SK-N-SH (cell line): ENCODE data around the gene PCBP3.

Experiments used
- CHD2 ChIP-seq: fragments of 150-350 bp; IDR thresholded peaks from 2 replicates; pipeline ENCODE4 v1.6.1; 2018; ENCODE audit warnings: low read length; ENCODE audit not compliant: partially characterized antibody
- ELF1 ChIP-seq: IDR thresholded peaks from 2 replicates; pipeline ENCODE4 v1.4.0; 2012
- EZH2phosphoT487 ChIP-seq: fragments of 200-600 bp; sonication (generic); IDR thresholded peaks from 2 replicates; pipeline ENCODE4 v1.6.1; 2017; ENCODE audit warnings: low read depth, mixed run types, mild to moderate bottlenecking, antibody characterized with exemption, moderate library complexity, borderline replicate concordance
- JUND ChIP-seq: IDR thresholded peaks from 2 replicates; pipeline ENCODE4 v1.4.0; 2012
- NRF1 ChIP-seq: IDR thresholded peaks from 2 replicates; pipeline ENCODE4 v1.6.1; 2012; ENCODE audit warnings: low read depth, mild to moderate bottlenecking, low read length
- TAF1 ChIP-seq: IDR thresholded peaks from 2 replicates; pipeline ENCODE4 v1.6.1; 2012; ENCODE audit warnings: low read depth, mild to moderate bottlenecking, low read length, moderate library complexity, borderline replicate concordance
- USF1 ChIP-seq: IDR thresholded peaks from 2 replicates; pipeline ENCODE4 v1.4.0; 2012; ENCODE audit warnings: low read depth, borderline replicate concordance
- USF2 ChIP-seq: fragments of 150-350 bp; IDR thresholded peaks from 2 replicates; pipeline ENCODE4 v1.6.1; 2017; ENCODE audit warnings: antibody characterized with exemption, low read length, low read depth, borderline replicate concordance
- TF ChIP-seq, protein P1 (sequence below): fragments of 200-600 bp; sonication (generic); IDR thresholded peaks from 2 replicates; pipeline ENCODE4 v1.6.1; 2017; ENCODE audit warnings: antibody characterized with exemption, mild to moderate bottlenecking, moderate library complexity
- TF ChIP-seq, protein P2 (sequence below): IDR thresholded peaks from 2 replicates; pipeline ENCODE4; 2012

GRCh38 chr21:45723049-45723958 is 79.8 kb downstream of the PCBP3 start:
- no peak for TF ChIP-seq JUND
- TF ChIP-seq, protein P1, sequence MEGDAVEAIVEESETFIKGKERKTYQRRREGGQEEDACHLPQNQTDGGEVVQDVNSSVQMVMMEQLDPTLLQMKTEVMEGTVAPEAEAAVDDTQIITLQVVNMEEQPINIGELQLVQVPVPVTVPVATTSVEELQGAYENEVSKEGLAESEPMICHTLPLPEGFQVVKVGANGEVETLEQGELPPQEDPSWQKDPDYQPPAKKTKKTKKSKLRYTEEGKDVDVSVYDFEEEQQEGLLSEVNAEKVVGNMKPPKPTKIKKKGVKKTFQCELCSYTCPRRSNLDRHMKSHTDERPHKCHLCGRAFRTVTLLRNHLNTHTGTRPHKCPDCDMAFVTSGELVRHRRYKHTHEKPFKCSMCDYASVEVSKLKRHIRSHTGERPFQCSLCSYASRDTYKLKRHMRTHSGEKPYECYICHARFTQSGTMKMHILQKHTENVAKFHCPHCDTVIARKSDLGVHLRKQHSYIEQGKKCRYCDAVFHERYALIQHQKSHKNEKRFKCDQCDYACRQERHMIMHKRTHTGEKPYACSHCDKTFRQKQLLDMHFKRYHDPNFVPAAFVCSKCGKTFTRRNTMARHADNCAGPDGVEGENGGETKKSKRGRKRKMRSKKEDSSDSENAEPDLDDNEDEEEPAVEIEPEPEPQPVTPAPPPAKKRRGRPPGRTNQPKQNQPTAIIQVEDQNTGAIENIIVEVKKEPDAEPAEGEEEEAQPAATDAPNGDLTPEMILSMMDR = no peak
- TF ChIP-seq USF1 = no peak
- no peak for TF ChIP-seq TAF1
- no peak for TF ChIP-seq USF2
- TF ChIP-seq ELF1 = no peak
- TF ChIP-seq CHD2 = no peak
- no peak for TF ChIP-seq NRF1
- no peak for TF ChIP-seq EZH2phosphoT487
- TF ChIP-seq, protein P2, sequence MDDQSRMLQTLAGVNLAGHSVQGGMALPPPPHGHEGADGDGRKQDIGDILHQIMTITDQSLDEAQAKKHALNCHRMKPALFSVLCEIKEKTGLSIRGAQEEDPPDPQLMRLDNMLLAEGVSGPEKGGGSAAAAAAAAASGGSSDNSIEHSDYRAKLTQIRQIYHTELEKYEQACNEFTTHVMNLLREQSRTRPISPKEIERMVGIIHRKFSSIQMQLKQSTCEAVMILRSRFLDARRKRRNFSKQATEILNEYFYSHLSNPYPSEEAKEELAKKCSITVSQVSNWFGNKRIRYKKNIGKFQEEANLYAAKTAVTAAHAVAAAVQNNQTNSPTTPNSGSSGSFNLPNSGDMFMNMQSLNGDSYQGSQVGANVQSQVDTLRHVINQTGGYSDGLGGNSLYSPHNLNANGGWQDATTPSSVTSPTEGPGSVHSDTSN = no peak
